GM21423 (cell line): ENCODE data around the gene AEN.

Source experiments
- ATAC-seq: cut with Tn5 transposase; IDR thresholded peaks from one replicate; pipeline ENCODE4 v1.9.1; 2021; ENCODE audit warnings: mild to moderate bottlenecking, moderate library complexity; ENCODE audit not compliant: unreplicated experiment

Gene AEN

GRCh38 chr15:88649753-88650551, 28.8 kb downstream of the AEN start:
- peak; percentile 6 for ATAC-seq

- ATAC-seq: no peak
Measured at GRCh38 chr15:88650556-88650955, 29.4 kb downstream of the AEN start.

- ATAC-seq: no peak
Measured at GRCh38 chr15:88651136-88651732, 30.1 kb downstream of the AEN start.

GRCh38 chr15:88651971-88652370, 30.8 kb downstream of the AEN start:
- no peak for ATAC-seq

GRCh38 chr15:88652456-88653199, 31.5 kb downstream of the AEN start:
- no peak for ATAC-seq

- ATAC-seq: no peak
Measured at GRCh38 chr15:88653200-88654064, 32.3 kb downstream of the AEN start.

GRCh38 chr15:88654430-88655102, 33.4 kb downstream of the AEN start:
- ATAC-seq: no peak

- no peak for ATAC-seq
Measured at GRCh38 chr15:88655103-88655553, 34.0 kb downstream of the AEN start.

- ATAC-seq: no peak
Measured at GRCh38 chr15:88655800-88656488, 34.8 kb downstream of the AEN start.

- ATAC-seq: peak; percentile 93
Measured at GRCh38 chr15:88656760-88657221, 35.7 kb downstream of the AEN start.

- no peak for ATAC-seq
Measured at GRCh38 chr15:88657326-88658069, 36.4 kb downstream of the AEN start.

GRCh38 chr15:88658070-88658965, 37.2 kb downstream of the AEN start:
- ATAC-seq: no peak

GRCh38 chr15:88658972-88659931, 38.1 kb downstream of the AEN start:
- no peak for ATAC-seq

GRCh38 chr15:88661041-88661700, 40.0 kb downstream of the AEN start:
- ATAC-seq: no peak

GRCh38 chr15:88661761-88662556, 40.8 kb downstream of the AEN start:
- no peak for ATAC-seq
